ENCODE data around the gene PHF12.

DNA sequence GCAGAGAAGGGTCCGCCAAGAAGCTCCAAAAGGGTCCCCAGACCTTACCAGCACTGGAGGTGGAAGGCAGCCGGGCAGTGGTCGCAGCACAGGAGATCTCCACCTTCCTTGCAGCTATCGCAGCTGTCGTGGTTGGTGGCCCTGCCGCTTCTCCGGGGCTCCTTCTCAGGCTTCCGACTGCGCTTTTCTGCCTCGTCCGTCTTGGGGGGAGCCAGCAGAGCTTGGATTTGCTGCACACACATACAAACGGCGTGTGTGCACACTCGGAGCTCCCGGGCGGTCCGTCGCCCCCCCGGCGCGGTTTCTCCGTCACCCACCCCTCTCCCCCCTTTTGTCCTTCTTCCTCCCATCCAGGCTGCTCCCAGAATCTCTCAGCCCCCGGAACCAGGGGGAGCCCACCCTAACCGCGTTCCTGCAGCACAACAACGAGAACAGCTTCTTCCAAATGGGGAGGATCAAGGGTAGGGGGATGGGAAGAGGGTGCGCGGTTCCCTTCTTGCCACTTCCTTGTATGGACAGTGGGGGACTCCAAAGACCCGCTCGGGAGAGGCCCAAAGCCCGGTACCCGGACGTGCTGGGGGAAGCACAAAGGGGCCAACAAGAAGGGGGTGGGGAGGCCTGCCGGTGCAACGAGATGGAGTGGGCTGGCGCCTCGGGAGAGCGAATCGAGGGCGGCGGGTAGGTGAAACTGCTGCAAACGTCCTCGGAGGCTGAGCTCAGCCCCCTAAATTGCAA is 1.1 kb downstream of the PHF12 start:
- TF ChIP-seq EP300 (IDR thresholded peaks at IDR 0.05; ENCODE audit: borderline replicate concordance in 1 of 2, low read depth in 2 of 2, low read length in 2 of 2) (no peak), TBP (IDR thresholded peaks at IDR 0.05; ENCODE audit: low read depth, low read length) (peak; percentile 41; the same call in 1 of the 2 replicates), KDM1A (IDR thresholded peaks at IDR 0.05; ENCODE audit: borderline replicate concordance, low read length) (no peak), TAF1 (IDR thresholded peaks at IDR 0.05; ENCODE audit: low read depth, low read length) (peak; percentile 12; the same call in 1 of the 2 replicates), ATF2 (IDR thresholded peaks at IDR 0.05; ENCODE audit: low read length) (no peak), POLR2AphosphoS5 (IDR thresholded peaks at IDR 0.05; ENCODE audit: low read depth, low read length) (0 out of 2 replicates have a peak, but pooled peaks have one; percentile 19), SP1 (IDR thresholded peaks at IDR 0.05; ENCODE audit: low read depth, low read length) (0 out of 2 replicates have a peak, but pooled peaks have one; percentile 24), MAFK (IDR thresholded peaks at IDR 0.05; ENCODE audit: low read depth, low read length) (no peak), POLR2A (IDR thresholded peaks at IDR 0.05; ENCODE audit: control extremely low read depth in 1 of 2, low read depth in 2 of 2, low read length in 2 of 2) (no peak; a peak in 1 of 3 replicates), CBX8 (IDR thresholded peaks at IDR 0.05; ENCODE audit: borderline replicate concordance, low read depth, low read length) (no peak), CBX5 (IDR thresholded peaks at IDR 0.05; ENCODE audit: low read depth, low read length) (no peak), CEBPB (IDR thresholded peaks at IDR 0.05; ENCODE audit: low read depth, low read length) (no peak)
- TF ChIP-seq, protein P1, sequence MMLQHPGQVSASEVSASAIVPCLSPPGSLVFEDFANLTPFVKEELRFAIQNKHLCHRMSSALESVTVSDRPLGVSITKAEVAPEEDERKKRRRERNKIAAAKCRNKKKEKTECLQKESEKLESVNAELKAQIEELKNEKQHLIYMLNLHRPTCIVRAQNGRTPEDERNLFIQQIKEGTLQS (IDR thresholded peaks at IDR 0.05; ENCODE audit: insufficient read depth, low read depth, low read length) = no peak
- TF ChIP-seq, protein P2, sequence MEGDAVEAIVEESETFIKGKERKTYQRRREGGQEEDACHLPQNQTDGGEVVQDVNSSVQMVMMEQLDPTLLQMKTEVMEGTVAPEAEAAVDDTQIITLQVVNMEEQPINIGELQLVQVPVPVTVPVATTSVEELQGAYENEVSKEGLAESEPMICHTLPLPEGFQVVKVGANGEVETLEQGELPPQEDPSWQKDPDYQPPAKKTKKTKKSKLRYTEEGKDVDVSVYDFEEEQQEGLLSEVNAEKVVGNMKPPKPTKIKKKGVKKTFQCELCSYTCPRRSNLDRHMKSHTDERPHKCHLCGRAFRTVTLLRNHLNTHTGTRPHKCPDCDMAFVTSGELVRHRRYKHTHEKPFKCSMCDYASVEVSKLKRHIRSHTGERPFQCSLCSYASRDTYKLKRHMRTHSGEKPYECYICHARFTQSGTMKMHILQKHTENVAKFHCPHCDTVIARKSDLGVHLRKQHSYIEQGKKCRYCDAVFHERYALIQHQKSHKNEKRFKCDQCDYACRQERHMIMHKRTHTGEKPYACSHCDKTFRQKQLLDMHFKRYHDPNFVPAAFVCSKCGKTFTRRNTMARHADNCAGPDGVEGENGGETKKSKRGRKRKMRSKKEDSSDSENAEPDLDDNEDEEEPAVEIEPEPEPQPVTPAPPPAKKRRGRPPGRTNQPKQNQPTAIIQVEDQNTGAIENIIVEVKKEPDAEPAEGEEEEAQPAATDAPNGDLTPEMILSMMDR (IDR thresholded peaks at IDR 0.05; ENCODE audit: control extremely low read depth in 1 of 3, insufficient read depth in 1 of 3, low read depth in 1 of 3, low read length in 3 of 3) = peak in 1 of 3 experiments; percentile 1; a peak in 1 of 4 replicates
